ENCODE measurements around the gene PANK1. TPM values are rescaled to one million over a fixed set of nuclear protein-coding genes. Genes with fewer than 3 reads are reported as not detected.

The PANK1 gene
- total and polyA plus RNA-seq, 2 experiments from 2014 or later, result 21.6 to 55.5 TPM

GRCh38 chr10:89646889-89647657, 2.0 kb upstream of the PANK1 start:
- Histone ChIP-seq H3K4me2 (peak overlapping the region; percentile 81), H3K4me1 (ENCODE audit: insufficient read depth) (peaks cover 26% of the 10 kb centered on the region), H2AFZ (no peak overlapping the region), H3K27me3 (no peaks in the 10 kb centered on the region), H3K9me2 (replicated peaks; ENCODE audit: insufficient read depth) (no peaks in the 10 kb centered on the region), H3K27ac (peak overlapping the region; percentile 98), H3K4me3 (no peak overlapping the region), H3K79me2 (peaks cover 15% of the 10 kb centered on the region), H4K20me1 (ENCODE audit: insufficient read depth, poor library complexity, severe bottlenecking) (no peaks in the 10 kb centered on the region), H3K9me3 (ENCODE audit: low read depth) (no peaks in the 10 kb centered on the region), H3K36me3 (replicated peaks; ENCODE audit: insufficient read depth, low read depth) (no peaks in the 10 kb centered on the region)
- WGBS (ENCODE audit: low lambda C conversion rate, missing lambda C conversion rate), result 80% methylated on average over 5 of the region's 5 CpGs
- DNase-seq (ENCODE audit: low spot score), result no peak
- TF ChIP-seq CTCF (IDR thresholded peaks at IDR 0.05; ENCODE audit: poor library complexity), result no peak
- TF ChIP-seq EZH2phosphoT487 (IDR thresholded peaks at IDR 0.05; ENCODE audit: low read depth, severe bottlenecking, unreplicated experiment), result no peak
- TF ChIP-seq EZH2 (IDR thresholded peaks at IDR 0.05; ENCODE audit: borderline replicate concordance), result no peak

DNA sequence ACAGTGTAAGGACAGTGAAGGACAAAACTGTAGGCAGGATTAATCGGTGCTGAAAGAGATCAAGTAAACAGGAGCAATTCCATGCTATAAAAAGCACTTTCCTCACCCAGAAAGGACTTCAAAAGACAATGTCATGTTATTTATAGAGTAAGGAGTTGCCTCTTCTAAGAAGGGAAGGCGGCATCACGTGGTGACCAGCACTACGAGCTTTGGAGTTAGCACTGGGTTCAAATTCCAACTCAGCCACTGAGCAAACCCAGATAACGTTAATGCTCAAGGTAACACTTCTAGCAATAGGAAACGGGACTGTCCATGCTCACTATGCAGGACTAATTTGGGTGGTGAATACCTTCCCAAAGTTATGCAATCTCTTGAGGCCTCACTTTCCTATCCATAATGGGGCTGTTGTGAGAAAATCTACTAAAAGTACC, 715 bp upstream of the PANK1 start:
- peak; percentile 85 for DNase-seq (ENCODE audit: low spot score)
- Histone ChIP-seq H2AFZ (peak overlapping the region; percentile 77), H4K20me1 (ENCODE audit: insufficient read depth, poor library complexity, severe bottlenecking) (no peaks in the 10 kb centered on the region), H3K79me2 (peaks cover 28% of the 10 kb centered on the region), H3K4me2 (peak overlapping the region; percentile 81), H3K9me2 (replicated peaks; ENCODE audit: insufficient read depth) (no peaks in the 10 kb centered on the region), H3K36me3 (replicated peaks; ENCODE audit: insufficient read depth, low read depth) (no peaks in the 10 kb centered on the region), H3K27me3 (no peaks in the 10 kb centered on the region), H3K9me3 (ENCODE audit: low read depth) (no peaks in the 10 kb centered on the region), H3K4me1 (ENCODE audit: insufficient read depth) (peaks cover 33% of the 10 kb centered on the region), H3K4me3 (peak overlapping the region; percentile 83), H3K27ac (peak overlapping the region; percentile 98)
- TF ChIP-seq EZH2 (IDR thresholded peaks at IDR 0.05; ENCODE audit: borderline replicate concordance) (no peak), EZH2phosphoT487 (IDR thresholded peaks at IDR 0.05; ENCODE audit: low read depth, severe bottlenecking, unreplicated experiment) (no peak), CTCF (IDR thresholded peaks at IDR 0.05; ENCODE audit: poor library complexity) (no peak)
- WGBS (ENCODE audit: low lambda C conversion rate, missing lambda C conversion rate), result 16% methylated on average over 6 of the region's 6 CpGs

DNA sequence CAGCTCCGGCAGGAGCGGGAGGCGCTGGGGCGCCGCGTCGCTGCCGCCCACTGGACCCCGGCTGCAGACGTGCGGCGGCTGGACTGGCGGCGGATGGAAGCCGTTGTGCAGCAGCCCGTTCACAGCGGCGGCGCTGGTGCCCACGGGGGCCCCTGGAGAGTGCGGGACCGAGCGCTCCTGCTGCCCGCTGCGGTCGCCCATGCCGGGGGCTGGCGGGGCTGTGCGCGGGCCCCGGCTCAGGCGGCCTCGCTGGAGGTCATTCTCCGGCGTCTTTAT, 413 bp downstream of the PANK1 start:
- H3K4me2 ChIP-seq, result peak overlapping the region; percentile 81
- no peak for DNase-seq (ENCODE audit: low spot score)
- peaks cover 36% of the 10 kb centered on the region for H3K4me1 ChIP-seq (ENCODE audit: insufficient read depth)
- peaks cover 38% of the 10 kb centered on the region for H3K79me2 ChIP-seq
- no peaks in the 10 kb centered on the region for H3K9me3 ChIP-seq (ENCODE audit: low read depth)
- no peak for TF ChIP-seq CTCF (IDR thresholded peaks at IDR 0.05; ENCODE audit: poor library complexity)
- H2AFZ ChIP-seq, result peak overlapping the region; percentile 77
- H3K27ac ChIP-seq, result peak overlapping the region; percentile 98
- 0% methylated on average over 23 of the region's 35 CpGs for WGBS (ENCODE audit: low lambda C conversion rate, missing lambda C conversion rate)
- H3K36me3 ChIP-seq (replicated peaks; ENCODE audit: insufficient read depth, low read depth), result no peaks in the 10 kb centered on the region
- peak overlapping the region; percentile 83 for H3K4me3 ChIP-seq
- H3K27me3 ChIP-seq, result no peaks in the 10 kb centered on the region
- H3K9me2 ChIP-seq (replicated peaks; ENCODE audit: insufficient read depth), result no peaks in the 10 kb centered on the region
- no peaks in the 10 kb centered on the region for H4K20me1 ChIP-seq (ENCODE audit: insufficient read depth, poor library complexity, severe bottlenecking)
